Neural progenitor cell (in vitro differentiated cells): ENCODE data around the gene PNMA8C. TPM values are rescaled to one million over a fixed set of nuclear protein-coding genes. Genes with fewer than 3 reads are reported as not detected.

Experiments used
- DNase-seq: peaks from one replicate; pipeline ENCODE4 v3.0.0-alpha.2; 2016; ENCODE audit warnings: low spot score
- H2AFZ ChIP-seq: fragments of 200-600 bp; sonication (generic); replicated peaks from 2 replicates; pipeline ENCODE4 v1.6.1; 2016; ENCODE audit warnings: antibody characterized with exemption
- H3F3A ChIP-seq: fragments of 200-600 bp; sonication (generic); 2 replicates; pipeline ENCODE4 v1.6.1; 2016; ENCODE audit warnings: antibody characterized with exemption, low read depth
- H3K27ac ChIP-seq: fragments of 200-600 bp; sonication (generic); 2 replicates; pipeline ENCODE4 v1.5.1; 2016; ENCODE audit warnings: mild to moderate bottlenecking
- H3K27me3 ChIP-seq: fragments of 200-600 bp; sonication (generic); 2 replicates; pipeline ENCODE4 v1.6.1; 2016; ENCODE audit warnings: mild to moderate bottlenecking, moderate library complexity
- H3K36me3 ChIP-seq: fragments of 200-600 bp; sonication (generic); 2 replicates; pipeline ENCODE4 v1.5.1; 2016
- H3K4me1 ChIP-seq: fragments of 200-600 bp; sonication (generic); 2 replicates; pipeline ENCODE4 v1.6.1; 2016; ENCODE audit warnings: mixed run types
- H3K4me2 ChIP-seq: fragments of 200-600 bp; sonication (generic); 2 replicates; pipeline ENCODE4 v1.6.1; 2016
- H3K4me3 ChIP-seq: fragments of 200-600 bp; sonication (generic); 2 replicates; pipeline ENCODE4 v1.5.1; 2016
- H3K79me2 ChIP-seq: fragments of 200-600 bp; sonication (generic); 2 replicates; pipeline ENCODE4 v1.6.1; 2016; ENCODE audit warnings: low read depth
- H3K9ac ChIP-seq: fragments of 200-600 bp; sonication (generic); 2 replicates; pipeline ENCODE4 v1.6.1; 2016
- H3K9me3 ChIP-seq: fragments of 200-600 bp; sonication (generic); 2 replicates; pipeline ENCODE4 v1.5.1; 2016; ENCODE audit warnings: low read depth
- H4K20me1 ChIP-seq: fragments of 200-600 bp; sonication (generic); 2 replicates; pipeline ENCODE4 v1.6.1; 2016; ENCODE audit warnings: low read depth
- H3K27ac Mint-ChIP-seq: 3 replicates; pipeline ENCODE4 v1.8.0; 2021; ENCODE audit warnings: mixed read lengths
- H3K27me3 Mint-ChIP-seq: 2 replicates; pipeline ENCODE4 v1.8.0; 2022; ENCODE audit warnings: low read depth, mild to moderate bottlenecking, inconsistent platforms, moderate library complexity, mixed read lengths; ENCODE audit not compliant: insufficient read depth
- H3K36me3 Mint-ChIP-seq: 3 replicates; pipeline ENCODE4 v1.8.0; 2021; ENCODE audit warnings: mixed read lengths
- H3K4me1 Mint-ChIP-seq: 3 replicates; pipeline ENCODE4 v1.8.0; 2021; ENCODE audit warnings: mixed read lengths
- H3K4me3 Mint-ChIP-seq: 3 replicates; pipeline ENCODE4 v1.8.0; 2021; ENCODE audit warnings: mild to moderate bottlenecking, moderate library complexity, mixed read lengths
- H3K9me3 Mint-ChIP-seq: 3 replicates; pipeline ENCODE4 v1.8.0; 2020; ENCODE audit warnings: mixed read lengths
- CTCF ChIP-seq: fragments of 200-600 bp; sonication (generic); IDR thresholded peaks from 2 replicates; pipeline ENCODE4 v1.5.1; 2017; ENCODE audit warnings: antibody characterized with exemption, mild to moderate bottlenecking
- EZH2 ChIP-seq: fragments of 200-600 bp; sonication (generic); IDR thresholded peaks from 2 replicates; pipeline ENCODE4 v1.6.1; 2017; ENCODE audit warnings: antibody characterized with exemption, mild to moderate bottlenecking, moderate library complexity
- EZH2phosphoT487 ChIP-seq: fragments of 200-600 bp; sonication (generic); IDR thresholded peaks from 2 replicates; pipeline ENCODE4 v1.6.1; 2017; ENCODE audit warnings: antibody characterized with exemption
- total RNA-seq: library from RNA; depleted of rRNA; stranded (reverse); fragments of >200 nt; gene quantifications from 2 replicates; pipeline ENCODE4 v1.2.3, GENCODE V29; 2015; ENCODE audit warnings: low replicate concordance

The PNMA8C gene
- total RNA-seq, 1 donor from 2014 or later = 0.58 TPM

GRCh38 chr19:46386151-46386550, 42.6 kb downstream of the PNMA8C start:
- Histone ChIP-seq H3K79me2 (peaks cover 6% of the 10 kb centered on the region), H3K9me3 (no peaks in the 10 kb centered on the region), H3K4me1 (no peaks in the 10 kb centered on the region), H3K4me2 (no peak overlapping the region), H2AFZ (no peak overlapping the region), H4K20me1 (no peaks in the 10 kb centered on the region), H3K27me3 (no peaks in the 10 kb centered on the region), H3F3A (no peaks in the 10 kb centered on the region), H3K27ac (no peak overlapping the region), H3K9ac (no peak overlapping the region), H3K4me3 (no peak overlapping the region), H3K36me3 (no peaks in the 10 kb centered on the region)
- peak overlapping the region; percentile 81 for H3K27ac Mint-ChIP-seq
- H3K27me3 Mint-ChIP-seq = peaks cover 4% of the 10 kb centered on the region
- H3K36me3 Mint-ChIP-seq = peaks cover 49% of the 10 kb centered on the region
- H3K4me3 Mint-ChIP-seq = no peak overlapping the region
- H3K4me1 Mint-ChIP-seq = no peaks in the 10 kb centered on the region
- no peak for DNase-seq
- peaks cover 9% of the 10 kb centered on the region for H3K9me3 Mint-ChIP-seq
- TF ChIP-seq CTCF (no peak), EZH2 (no peak), EZH2phosphoT487 (no peak)

GRCh38 chr19:46385636-46386035, 43.1 kb downstream of the PNMA8C start:
- no peak overlapping the region for H3K4me3 Mint-ChIP-seq

GRCh38 chr19:46384396-46384795, 44.3 kb downstream of the PNMA8C start:
- Mint-ChIP-seq H3K36me3 (peaks cover 55% of the 10 kb centered on the region), H3K9me3 (peaks cover 7% of the 10 kb centered on the region), H3K4me1 (no peaks in the 10 kb centered on the region), H3K27ac (peak overlapping the region; percentile 89), H3K4me3 (no peak overlapping the region), H3K27me3 (peaks cover 4% of the 10 kb centered on the region)
- Histone ChIP-seq H2AFZ (no peak overlapping the region), H3K79me2 (peaks cover 23% of the 10 kb centered on the region), H3K4me2 (no peak overlapping the region), H3K4me1 (no peaks in the 10 kb centered on the region), H3K4me3 (no peak overlapping the region), H3K9me3 (peaks cover 4% of the 10 kb centered on the region), H4K20me1 (no peaks in the 10 kb centered on the region), H3K36me3 (peaks cover 11% of the 10 kb centered on the region), H3K27ac (no peak overlapping the region), H3K9ac (no peak overlapping the region), H3F3A (no peaks in the 10 kb centered on the region), H3K27me3 (no peaks in the 10 kb centered on the region)
- TF ChIP-seq EZH2 = no peak
- TF ChIP-seq CTCF = no peak
- TF ChIP-seq EZH2phosphoT487 = no peak
- DNase-seq = no peak

More at GRCh38 chr19:46385636-46386035, 43.1 kb downstream of the PNMA8C start:
- peaks cover 54% of the 10 kb centered on the region for H3K36me3 Mint-ChIP-seq
- peaks cover 11% of the 10 kb centered on the region for H3K9me3 Mint-ChIP-seq
- peaks cover 11% of the 10 kb centered on the region for H3K79me2 ChIP-seq
- no peak overlapping the region for H3K9ac ChIP-seq
- no peaks in the 10 kb centered on the region for H3K36me3 ChIP-seq
- no peak for DNase-seq
- H3K4me1 Mint-ChIP-seq = no peaks in the 10 kb centered on the region
- no peaks in the 10 kb centered on the region for H3K9me3 ChIP-seq
- no peak overlapping the region for H2AFZ ChIP-seq
- no peaks in the 10 kb centered on the region for H3K27me3 ChIP-seq
- H3K4me2 ChIP-seq = no peak overlapping the region
- H3F3A ChIP-seq = no peaks in the 10 kb centered on the region
- H3K27ac ChIP-seq = no peak overlapping the region
- no peak for TF ChIP-seq CTCF
- TF ChIP-seq EZH2phosphoT487 = no peak
- no peak for TF ChIP-seq EZH2
- no peak overlapping the region for H3K4me3 ChIP-seq
- H3K4me1 ChIP-seq = no peaks in the 10 kb centered on the region
- no peaks in the 10 kb centered on the region for H4K20me1 ChIP-seq
- no peak overlapping the region for H3K27ac Mint-ChIP-seq
- peaks cover 4% of the 10 kb centered on the region for H3K27me3 Mint-ChIP-seq
